Measurements from ENCODE around the gene RAPGEF2. TPM values are rescaled to one million over a fixed set of nuclear protein-coding genes. Genes with fewer than 3 reads are reported as not detected.

The RAPGEF2 gene
- total RNA-seq, 2 donors from 2014 or later, result 22.8 to 40.0 TPM

DNA sequence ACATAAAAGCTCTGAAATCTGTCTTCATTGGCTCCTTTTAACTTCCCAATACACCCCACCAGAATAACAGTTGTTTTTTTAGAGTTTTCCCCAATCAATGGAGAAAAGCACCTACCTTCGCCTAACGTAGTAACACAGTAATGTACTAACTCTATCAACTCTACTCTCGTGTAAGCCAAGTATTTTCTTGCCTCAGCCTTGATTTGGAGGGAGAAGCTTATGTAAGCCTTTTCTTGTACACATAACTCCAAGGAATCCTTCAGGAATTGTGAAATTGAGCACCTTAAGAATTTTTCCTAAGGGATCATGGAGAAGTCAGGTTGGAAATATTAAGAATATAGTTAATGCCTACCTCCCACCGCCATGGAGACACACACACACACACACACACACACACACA, 181.2 kb downstream of the RAPGEF2 start:
- Histone ChIP-seq H3K27ac (no peak overlapping the region), H3K36me3 (no peaks in the 10 kb centered on the region), H3K9ac (ENCODE audit: low read depth in 2 of 2, low read length in 2 of 2) (no peak overlapping the region), H3K9me3 (no peaks in the 10 kb centered on the region), H3K27me3 (no peaks in the 10 kb centered on the region), H3K4me1 (no peaks in the 10 kb centered on the region), H3K4me3 (no peak overlapping the region)
- intact Hi-C loops (cut with DNase I), result no loop called here
- DNase-seq, result no peak
- TF ChIP-seq, protein P1, sequence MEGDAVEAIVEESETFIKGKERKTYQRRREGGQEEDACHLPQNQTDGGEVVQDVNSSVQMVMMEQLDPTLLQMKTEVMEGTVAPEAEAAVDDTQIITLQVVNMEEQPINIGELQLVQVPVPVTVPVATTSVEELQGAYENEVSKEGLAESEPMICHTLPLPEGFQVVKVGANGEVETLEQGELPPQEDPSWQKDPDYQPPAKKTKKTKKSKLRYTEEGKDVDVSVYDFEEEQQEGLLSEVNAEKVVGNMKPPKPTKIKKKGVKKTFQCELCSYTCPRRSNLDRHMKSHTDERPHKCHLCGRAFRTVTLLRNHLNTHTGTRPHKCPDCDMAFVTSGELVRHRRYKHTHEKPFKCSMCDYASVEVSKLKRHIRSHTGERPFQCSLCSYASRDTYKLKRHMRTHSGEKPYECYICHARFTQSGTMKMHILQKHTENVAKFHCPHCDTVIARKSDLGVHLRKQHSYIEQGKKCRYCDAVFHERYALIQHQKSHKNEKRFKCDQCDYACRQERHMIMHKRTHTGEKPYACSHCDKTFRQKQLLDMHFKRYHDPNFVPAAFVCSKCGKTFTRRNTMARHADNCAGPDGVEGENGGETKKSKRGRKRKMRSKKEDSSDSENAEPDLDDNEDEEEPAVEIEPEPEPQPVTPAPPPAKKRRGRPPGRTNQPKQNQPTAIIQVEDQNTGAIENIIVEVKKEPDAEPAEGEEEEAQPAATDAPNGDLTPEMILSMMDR (IDR thresholded peaks at IDR 0.05), result no peak

DNA sequence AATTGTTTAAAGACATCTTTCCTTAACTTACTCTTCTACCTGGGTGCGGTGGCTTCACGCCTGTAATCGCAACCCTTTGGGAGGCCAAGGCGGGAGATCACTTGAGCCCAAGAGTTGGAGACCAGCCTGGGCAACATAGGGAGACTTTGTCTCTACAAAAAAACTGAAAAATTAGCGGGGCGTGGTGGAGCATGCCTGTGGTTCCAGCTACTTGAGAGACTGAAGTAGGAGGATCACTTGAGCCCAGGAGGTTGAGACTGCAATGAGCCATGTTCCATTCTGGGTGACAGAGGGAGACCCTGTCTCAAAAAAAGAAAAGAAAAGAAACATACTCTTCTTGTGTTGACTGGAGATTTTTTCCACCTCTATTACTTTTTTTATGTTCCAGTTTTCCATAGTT, 181.9 kb downstream of the RAPGEF2 start:
- TF ChIP-seq, protein P1 (IDR thresholded peaks at IDR 0.05), result no peak
- no peak overlapping the region for H3K4me3 ChIP-seq
- H3K4me1 ChIP-seq, result no peaks in the 10 kb centered on the region
- intact Hi-C loops (cut with DNase I), result no loop called here
- DNase-seq, result no peak
- no peak overlapping the region for H3K27ac ChIP-seq
- no peaks in the 10 kb centered on the region for H3K9me3 ChIP-seq
- no peak overlapping the region for H3K9ac ChIP-seq (ENCODE audit: low read depth in 2 of 2, low read length in 2 of 2)
- H3K27me3 ChIP-seq, result no peaks in the 10 kb centered on the region
- H3K36me3 ChIP-seq, result no peaks in the 10 kb centered on the region

DNA sequence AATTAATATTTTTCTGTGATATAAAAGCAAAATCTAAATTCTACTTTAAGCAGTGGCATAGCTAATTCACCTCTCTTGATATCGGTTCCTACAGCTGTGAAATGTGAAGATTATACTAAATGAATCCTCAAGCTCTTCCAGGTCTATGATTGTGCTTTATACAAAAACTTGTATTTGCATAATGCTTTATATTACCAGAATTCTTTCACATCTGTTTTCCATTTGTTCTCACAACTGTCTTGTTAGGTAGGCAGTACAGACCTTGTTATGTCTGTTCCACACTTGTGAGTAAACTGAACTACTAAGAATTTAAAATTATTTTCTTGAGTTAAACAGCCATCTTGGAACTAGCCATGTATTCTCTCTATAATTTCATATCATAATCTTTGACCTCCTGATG, 184.9 kb downstream of the RAPGEF2 start:
- no peaks in the 10 kb centered on the region for H3K9me3 ChIP-seq
- TF ChIP-seq, protein P1 (IDR thresholded peaks at IDR 0.05), result no peak
- no peak overlapping the region for H3K9ac ChIP-seq (ENCODE audit: low read depth in 2 of 2, low read length in 2 of 2)
- intact Hi-C loops (cut with DNase I), result no loop called here
- no peaks in the 10 kb centered on the region for H3K4me1 ChIP-seq
- H3K27ac ChIP-seq, result no peak overlapping the region
- H3K4me3 ChIP-seq, result no peak overlapping the region
- no peak for DNase-seq
- H3K36me3 ChIP-seq, result no peaks in the 10 kb centered on the region
- H3K27me3 ChIP-seq, result no peaks in the 10 kb centered on the region

DNA sequence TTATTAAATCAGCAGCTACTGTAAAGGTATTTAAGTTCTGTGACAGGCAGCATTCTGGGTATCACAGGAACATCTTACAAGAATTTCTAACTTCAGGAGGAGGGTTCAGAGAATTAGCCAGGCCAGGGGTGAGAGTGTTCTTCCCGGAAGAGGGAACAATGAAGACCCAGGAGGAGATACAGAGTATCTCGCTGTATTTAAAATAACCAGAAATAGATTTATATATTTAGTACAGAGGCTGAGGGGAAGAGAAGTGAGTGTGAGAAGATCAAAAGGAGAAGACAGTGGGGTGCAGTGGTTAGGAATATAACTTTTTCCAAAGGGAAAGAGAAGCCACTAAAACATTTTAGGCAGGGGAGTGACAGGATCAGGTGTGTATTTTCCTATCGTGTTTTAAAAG, 186.8 kb downstream of the RAPGEF2 start:
- Histone ChIP-seq H3K9ac (ENCODE audit: low read depth in 2 of 2, low read length in 2 of 2) (no peak overlapping the region), H3K9me3 (no peaks in the 10 kb centered on the region), H3K27ac (no peak overlapping the region), H3K27me3 (no peaks in the 10 kb centered on the region), H3K36me3 (no peaks in the 10 kb centered on the region), H3K4me1 (no peaks in the 10 kb centered on the region), H3K4me3 (no peak overlapping the region)
- TF ChIP-seq, protein P1 (IDR thresholded peaks at IDR 0.05), result no peak
- DNase-seq, result no peak
- intact Hi-C loops (cut with DNase I), result no loop called here

DNA sequence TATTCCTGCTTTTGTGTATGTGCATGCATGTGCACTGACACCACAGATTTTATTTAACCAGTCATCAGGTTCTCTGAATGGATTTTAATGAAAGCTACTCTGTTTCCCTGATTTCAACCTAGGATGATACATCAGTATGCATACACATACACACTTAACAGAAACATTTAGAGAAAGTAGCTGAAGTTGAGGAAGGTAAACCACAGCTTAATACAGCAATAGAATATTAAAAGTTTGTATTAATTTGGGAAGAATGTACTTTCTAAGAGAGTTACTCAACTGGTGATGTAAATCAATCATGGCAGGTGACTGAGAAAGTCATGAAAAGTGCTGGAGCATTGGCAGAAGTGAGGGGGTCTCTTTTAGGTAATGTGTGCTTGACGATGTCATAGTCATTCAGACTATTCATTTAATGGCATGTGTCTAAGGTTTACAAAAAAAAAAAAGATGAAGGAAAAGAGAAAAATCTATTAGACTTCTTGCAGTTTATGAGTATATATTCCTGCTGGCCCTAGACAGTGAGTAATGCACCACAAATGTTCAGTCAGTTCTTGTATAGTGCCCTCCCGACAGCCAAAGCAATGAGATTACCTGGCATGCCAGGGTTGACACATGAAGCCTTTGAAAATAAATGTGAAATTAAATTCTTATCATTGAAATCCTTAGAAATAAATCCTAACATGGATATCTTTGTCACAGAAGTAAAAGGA, 187.6 kb downstream of the RAPGEF2 start:
- no peak overlapping the region for H3K4me3 ChIP-seq
- no peaks in the 10 kb centered on the region for H3K36me3 ChIP-seq
- TF ChIP-seq, protein P1 (IDR thresholded peaks at IDR 0.05), result no peak
- no peak overlapping the region for H3K9ac ChIP-seq (ENCODE audit: low read depth in 2 of 2, low read length in 2 of 2)
- H3K27ac ChIP-seq, result no peak overlapping the region
- H3K27me3 ChIP-seq, result no peaks in the 10 kb centered on the region
- intact Hi-C loops (cut with DNase I), result no loop called here
- no peaks in the 10 kb centered on the region for H3K4me1 ChIP-seq
- no peaks in the 10 kb centered on the region for H3K9me3 ChIP-seq
- no peak for DNase-seq

Measured in colonic mucosa (tissue), 4 donors.